UCSD-AML1 (cell line): ENCODE measurements around the gene SLC45A1.

Experiments used
- DNase-seq: peaks from one replicate; lab custom pipeline; 2025; ENCODE audit not compliant: unreplicated experiment; lab: John Stamatoyannopoulos, UW

SLC45A1 gene

DNA sequence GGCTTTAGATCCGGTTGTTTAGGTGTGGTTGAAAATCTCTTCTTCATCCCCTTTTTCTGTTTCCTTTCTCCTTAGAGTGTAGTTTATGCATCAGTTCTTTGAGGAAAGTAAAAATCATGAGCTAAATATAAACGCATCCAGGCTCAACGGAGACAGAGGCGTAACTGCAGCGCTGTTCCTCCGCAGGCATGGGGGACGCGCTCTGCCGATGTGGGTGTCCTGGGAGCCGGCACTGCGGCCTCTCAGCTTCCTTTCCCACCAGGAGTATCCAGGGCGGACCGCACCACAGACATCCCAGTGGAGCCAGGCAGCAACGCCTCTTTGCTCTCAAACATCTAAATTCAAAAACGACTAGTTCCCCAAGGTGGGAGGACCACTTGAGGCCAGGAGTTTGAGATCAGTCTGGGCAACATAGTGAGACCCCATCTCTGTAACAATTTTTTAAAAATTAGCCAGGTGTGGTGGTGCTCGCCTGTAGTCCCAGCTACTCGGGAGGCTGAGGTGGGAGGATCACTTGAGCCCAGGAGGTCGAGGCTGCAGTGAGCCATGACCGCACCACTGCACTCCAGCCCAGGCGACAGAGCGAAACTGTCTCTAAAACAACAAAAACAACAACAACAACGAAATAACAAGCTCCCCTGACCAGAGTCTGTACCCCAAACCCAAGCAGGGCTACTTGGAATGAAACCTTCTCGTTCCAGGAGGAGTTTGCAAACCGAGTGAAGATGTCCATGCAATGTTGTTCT lies 16.4 kb downstream of the SLC45A1 start:
- no peak for DNase-seq

DNA sequence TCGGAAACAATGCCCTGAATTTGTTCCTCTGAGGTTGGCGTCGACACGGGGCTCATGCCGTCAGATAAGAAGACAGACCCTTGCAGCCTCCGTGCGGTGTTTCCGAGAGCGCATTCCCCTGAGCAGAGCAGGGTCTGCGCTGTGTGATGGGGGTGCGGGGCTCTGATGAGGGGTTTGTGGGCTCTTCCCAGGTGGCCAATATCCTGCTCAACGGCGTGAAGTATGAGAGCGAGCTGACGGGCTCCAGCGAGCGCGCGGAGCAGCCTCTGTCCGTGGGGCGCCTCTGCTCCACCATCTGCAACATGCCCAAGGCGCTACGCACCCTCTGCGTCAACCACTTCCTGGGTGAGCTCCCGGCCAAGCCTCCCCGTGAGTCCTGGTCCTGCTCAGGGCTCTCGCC lies 17.3 kb downstream of the SLC45A1 start:
- DNase-seq = no peak

- DNase-seq = no peak
These were observed 20.0 kb downstream of the SLC45A1 start for GRCh38 chr1:8337776-8338525.

DNA sequence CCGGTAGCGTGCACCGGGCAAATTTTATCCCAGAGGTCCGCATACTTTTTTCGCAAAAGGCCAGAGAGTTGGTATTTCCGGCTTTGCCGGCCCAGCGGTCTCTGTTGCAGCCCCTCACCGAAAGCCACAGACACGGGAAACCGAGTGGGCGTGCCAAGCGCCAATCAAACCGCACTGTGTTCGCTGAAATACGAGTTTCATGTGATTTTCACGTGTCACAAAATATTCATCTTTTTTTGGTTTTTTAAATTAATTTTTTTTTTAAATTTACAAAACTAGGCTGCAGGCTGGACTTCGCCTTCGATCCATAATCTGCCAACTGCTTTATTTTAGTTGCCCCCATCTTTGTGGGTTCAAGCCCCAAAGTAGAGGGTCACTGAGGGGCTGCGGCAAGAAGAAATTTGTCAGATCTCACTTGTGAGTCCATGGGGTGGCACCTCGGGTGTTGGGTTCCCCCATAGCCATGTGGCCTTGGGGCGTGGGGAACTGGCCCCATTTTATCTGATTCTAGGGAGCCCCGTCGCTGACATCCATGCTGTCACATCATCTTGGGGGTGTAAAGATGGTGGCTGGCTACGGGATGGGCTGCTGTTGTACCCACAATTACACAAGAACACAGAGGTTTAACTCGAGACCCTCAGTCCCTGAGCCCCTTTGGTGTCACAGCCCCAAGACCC lies 20.8 kb downstream of the SLC45A1 start:
- DNase-seq = no peak

- no peak for DNase-seq
These were observed 21.3 kb downstream of the SLC45A1 start for GRCh38 chr1:8339203-8339600.

DNA sequence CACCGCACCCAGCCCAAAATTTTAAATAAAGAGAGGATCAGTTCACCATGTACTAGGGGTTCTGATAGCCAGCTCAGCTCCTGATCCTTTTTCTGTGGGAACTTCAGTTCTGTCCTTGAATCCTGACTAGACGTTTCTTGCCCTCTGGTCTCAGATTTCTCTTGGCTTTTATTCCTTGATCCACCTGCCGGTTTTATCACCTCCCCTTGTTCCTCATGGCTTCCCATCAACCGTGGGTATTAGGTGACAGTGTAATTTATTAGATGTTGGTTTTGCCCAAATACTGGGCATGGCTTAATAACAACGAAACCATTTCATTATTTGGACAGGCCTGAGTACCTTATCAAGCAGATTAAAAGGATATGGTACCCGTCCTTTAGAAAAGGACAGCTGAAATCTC lies 22.5 kb downstream of the SLC45A1 start:
- no peak for DNase-seq

DNA sequence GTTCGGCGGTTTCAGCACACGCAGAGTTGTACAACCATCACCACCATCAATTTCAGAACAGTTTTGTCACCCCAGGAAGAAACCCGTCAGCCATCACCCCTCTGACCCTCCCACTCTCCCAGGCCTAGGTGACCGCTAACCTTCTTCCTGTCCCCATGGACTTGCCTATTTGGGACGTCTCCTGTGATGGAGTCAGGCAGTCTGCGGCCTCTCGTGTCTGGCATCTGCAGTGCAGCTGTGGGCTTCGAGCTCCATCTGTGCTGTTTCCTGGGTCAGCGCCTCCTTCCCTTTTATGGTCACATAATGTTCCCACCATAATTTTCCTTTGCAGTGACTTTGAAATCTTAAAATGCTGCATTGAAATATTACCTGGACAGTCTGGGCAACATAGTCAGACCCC lies 24.4 kb downstream of the SLC45A1 start:
- no peak for DNase-seq

GRCh38 chr1:8343044-8343443 lies 25.1 kb downstream of the SLC45A1 start:
- no peak for DNase-seq

- DNase-seq = no peak
These were observed 25.6 kb downstream of the SLC45A1 start for GRCh38 chr1:8343464-8344001.

DNA sequence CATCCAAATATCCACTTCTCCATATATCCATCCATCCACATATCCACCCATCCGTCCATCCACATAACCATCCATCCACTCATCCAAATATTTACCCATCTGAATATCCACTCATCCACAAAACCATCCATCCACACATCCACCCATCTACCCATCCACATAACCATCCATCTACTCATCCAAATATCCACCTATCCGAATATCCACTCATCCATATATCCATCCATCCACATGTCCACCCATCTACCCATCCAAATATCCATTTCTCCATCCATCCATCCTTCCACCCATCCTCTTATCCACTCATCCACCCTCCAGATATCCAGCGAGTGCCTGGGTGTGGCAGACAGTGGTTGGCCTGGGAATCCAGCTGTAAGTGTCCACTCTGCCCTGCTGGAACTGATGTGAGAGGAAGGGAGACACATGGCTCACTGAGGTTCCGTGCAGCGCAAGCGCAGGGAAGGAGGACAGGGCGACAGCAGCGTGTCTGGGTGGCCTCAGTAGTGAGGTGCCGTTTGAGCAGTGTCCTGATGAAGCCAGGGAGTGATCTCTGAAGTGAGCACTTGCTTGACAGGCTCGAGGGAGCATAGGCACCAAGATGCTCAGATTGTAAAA lies 27.1 kb downstream of the SLC45A1 start:
- DNase-seq = no peak

DNA sequence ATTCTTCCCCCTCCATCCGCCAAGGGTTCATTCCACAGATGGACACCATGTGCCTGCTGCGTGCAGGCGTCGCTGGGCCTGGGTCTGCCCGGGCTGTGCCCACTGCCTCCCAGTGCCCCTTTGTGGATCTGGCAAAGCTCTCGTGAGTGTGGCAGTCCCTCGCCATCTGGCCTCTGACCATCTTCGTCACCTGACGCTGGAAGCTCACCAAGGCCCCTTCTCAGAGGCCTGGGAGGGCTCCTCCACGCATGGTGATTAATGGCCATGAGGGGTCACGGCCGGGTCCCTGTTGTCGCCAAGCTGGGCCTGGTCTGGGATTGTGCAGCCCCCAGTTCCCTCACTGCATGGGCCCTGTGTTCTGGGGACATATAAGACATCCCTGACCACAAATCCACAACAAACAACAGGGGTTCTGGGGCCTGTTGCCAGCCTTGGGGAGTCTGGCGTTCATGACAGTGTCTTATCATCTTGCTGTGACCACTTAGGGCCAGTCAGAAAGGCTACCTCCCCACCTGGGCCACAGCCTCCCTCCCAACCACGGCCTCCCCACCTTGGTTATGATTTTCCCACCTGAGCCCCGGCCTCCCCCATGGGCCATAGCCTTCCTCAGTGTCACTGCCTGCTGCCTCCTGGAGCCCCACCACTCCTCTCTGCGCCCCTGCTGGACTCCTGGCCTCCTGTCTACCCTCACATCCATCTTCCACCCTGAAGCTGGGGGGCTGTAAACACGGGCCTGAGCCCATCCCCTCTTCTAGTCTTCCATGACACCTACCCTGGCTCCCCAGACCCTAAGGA lies 27.9 kb downstream of the SLC45A1 start:
- no peak for DNase-seq

GRCh38 chr1:8347635-8348034 lies 29.7 kb downstream of the SLC45A1 start:
- DNase-seq = no peak

DNA sequence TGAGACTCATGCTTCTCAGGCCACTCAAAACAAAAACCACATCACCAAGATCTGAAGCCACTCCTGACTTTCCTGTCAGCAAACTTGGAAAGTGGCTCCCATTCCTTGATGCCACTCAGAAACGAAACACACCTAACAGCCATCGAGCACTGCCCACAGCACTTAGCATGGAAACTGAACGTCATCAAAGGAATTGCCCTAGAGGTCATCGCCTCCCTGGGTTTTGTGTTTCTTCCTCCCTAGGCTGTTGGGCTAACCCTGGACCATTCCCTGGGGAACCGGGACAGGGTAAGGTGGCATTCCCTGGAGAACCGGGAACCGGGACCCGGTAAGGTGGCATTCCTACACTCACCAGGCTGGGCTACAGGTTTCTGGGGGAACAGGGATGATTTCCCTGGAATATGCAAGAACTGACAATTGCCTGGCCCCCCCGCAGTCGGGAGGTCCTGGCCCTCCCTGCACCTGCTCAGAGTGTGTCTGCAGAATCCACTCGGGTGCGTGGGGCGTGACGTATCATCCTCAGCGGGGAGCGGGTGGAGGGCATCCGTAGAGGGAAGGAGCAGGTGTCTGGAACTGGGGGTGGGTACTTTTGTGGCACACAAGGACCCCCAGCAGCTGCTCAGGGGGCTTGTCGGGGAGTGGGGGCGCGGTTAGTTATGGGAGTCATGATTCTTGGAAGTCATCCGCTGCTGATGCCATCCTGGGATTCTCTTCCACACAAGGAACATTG lies 30.3 kb downstream of the SLC45A1 start:
- DNase-seq = no peak

DNA sequence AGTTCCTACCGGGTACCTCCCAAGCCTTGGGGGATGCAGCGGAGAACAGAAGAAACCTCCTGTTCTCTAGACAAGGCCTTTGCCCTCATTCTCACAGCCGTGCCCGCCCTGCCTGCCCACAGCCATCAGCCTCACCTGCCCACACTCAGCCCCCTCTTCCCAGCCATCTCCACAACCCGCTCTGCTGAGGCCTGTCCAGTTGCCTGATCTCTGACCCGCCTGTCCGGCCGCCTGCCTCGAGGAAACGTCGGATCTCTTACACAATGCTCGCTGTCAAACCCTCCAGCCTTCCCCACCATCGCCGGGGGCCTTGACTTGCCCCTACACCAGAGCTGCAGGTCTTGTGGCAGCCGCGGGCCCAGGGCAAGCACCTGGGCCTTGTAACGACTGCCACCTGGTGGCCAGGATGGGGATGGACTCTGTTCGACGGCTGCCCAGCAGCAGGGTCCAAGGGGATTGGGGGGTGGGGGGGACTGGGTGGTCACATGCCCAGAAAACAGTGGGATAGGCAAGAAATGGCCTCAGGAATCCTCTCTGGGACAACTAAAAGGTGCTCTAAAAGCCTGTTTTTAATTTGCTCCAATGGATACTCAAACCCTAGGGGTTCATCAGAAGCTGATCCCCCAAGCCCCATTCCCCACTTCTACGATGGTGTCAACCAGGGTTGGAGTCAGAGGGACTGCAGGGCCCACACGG lies 31.0 kb downstream of the SLC45A1 start:
- DNase-seq = peak; percentile 55

GRCh38 chr1:8349473-8349865 lies 31.6 kb downstream of the SLC45A1 start:
- DNase-seq = no peak

GRCh38 chr1:8349961-8350360 lies 32.0 kb downstream of the SLC45A1 start:
- DNase-seq = no peak

DNA sequence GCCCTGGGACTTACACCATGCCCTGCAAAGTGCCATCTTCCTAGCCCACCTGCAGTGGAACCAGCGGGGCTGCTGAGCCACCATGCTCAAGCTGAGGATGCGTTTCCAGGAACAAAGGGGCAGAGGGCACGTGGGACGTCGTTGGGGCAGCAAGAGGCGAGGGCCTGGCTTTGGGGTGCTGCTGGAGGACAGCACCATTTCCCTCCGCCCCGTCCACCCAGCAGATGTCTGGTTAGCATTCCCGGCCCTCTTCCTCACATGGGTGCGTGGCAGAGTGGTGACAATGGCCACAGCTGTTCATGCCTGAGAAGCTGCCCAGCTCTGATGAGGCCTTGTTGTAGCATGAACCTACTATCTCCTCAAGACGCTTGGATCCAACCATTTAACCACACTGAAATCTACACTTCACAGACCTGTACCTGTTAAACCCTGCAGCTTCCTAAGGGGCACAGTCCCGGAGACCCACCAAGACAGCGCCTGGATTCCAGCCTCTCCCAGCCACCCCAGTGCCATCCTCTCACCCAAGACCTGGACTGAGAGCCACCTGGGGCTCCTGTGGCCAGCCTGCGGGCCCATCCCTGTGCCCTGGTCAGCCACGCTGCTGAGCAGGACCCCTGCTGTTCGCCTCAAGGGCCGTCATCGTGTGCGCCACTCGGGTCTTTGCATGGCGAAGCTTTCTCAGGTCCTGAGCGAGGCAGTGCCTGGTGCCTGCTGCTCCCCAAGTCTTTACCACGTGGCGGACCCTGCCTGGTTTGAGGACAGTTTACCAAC lies 33.2 kb downstream of the SLC45A1 start:
- DNase-seq = no peak

DNA sequence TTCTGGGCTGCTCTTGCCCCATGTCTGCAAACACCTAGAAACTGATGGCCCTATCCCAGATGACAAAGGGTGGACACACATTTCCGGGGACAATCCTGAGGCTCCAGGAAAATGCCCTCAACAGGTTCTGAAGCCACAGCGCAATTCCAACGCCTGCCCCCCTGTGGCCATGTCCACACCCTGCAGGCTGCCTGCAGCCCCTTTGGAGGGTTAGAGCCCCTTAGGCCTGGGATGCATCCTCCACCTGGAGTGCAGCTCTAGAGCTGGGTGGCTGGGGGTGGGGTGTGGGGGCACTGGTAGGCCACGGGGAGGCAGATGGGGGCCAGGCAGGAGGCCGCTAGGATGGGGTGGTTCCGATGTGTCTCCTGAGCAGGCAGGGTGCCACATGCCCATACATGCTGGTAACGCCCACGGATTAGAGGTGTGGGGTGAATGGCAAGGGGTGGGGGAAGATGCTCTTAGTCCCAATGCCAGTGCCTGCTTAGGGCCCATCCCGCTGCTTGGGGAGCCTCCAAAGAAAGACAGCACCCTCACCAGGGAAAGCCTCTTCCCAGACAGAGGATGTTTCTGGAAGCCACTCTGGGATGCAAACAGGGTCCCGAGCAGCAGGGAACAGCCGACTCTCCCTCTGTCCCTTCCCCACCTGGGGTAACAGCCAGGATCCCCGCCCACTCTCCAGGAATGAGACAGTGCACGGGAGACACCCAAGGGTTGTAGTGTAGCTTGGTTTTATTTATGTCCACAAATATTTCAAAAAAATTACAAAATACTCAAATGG lies 34.0 kb downstream of the SLC45A1 start:
- peak; percentile 41 for DNase-seq
